H1 (cell line): ENCODE results near the gene RNF26.

ENCODE experiments used
- EZH2 ChIP-seq: fragments of 200-600 bp; sonication (generic); IDR thresholded peaks from 2 replicates; pipeline ENCODE4 v1.7.1; 2012; ENCODE audit warnings: low read depth, mild to moderate bottlenecking, moderate library complexity, low read length, inconsistent platforms; ENCODE audit not compliant: severe bottlenecking
- KDM1A ChIP-seq: fragments of 200-600, 300-600 bp; sonication (generic); IDR thresholded peaks from 2 replicates; pipeline ENCODE4 v1.7.1; 2016; ENCODE audit warnings: mild to moderate bottlenecking, low read length, borderline replicate concordance
- SUZ12 ChIP-seq: fragments of 200-600 bp; sonication (generic); IDR thresholded peaks from 2 replicates; pipeline ENCODE4 v1.6.1; 2012; ENCODE audit warnings: mild to moderate bottlenecking, inconsistent platforms, low read length, moderate library complexity, mixed read lengths
- ZNF274 ChIP-seq: IDR thresholded peaks from 2 replicates; pipeline ENCODE4 v1.7.0; 2012; ENCODE audit warnings: low read length, borderline replicate concordance; ENCODE audit errors: extremely low read depth

DNA sequence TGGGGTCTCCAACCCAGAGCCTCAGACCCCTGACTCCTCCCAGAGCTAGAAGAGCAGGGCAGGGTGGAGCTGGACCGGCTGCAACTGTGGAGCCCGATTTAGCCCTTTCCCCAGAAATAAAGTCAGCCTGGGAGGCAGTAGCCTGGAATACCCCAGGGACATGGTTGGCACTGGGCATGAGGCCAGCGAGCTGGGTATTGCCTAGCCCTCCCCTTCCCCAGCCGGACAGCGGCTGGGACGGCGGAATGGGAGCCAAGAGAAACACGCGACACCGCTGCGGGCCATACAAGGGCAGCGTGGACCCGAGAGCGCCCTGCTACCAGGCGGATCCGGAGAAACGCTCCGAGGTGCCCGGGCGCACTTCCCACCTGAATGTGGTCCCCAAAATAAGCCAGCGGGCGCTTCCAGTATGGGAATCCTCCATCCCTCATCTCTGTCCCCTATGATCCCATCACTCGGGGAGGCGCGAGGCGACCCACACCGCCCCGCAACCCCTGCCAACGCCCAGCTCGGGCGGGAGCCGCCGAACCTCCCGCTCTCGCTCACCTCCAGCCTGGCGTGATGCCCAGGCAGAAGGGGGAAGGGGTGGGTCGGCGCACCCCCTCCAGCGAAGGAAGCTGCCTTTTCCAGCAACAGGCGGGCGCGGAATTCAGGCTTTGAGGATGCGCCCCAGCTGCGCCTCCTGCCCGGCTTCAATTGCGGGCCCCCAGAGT lies 18.2 kb upstream of the RNF26 start:
- TF ChIP-seq EZH2 (peak; percentile 53), SUZ12 (peak; percentile 74), ZNF274 (no peak), KDM1A (no peak)
